Transverse colon (tissue), 4 donors: ENCODE measurements around the gene RTRAF. TPM values are rescaled to one million over a fixed set of nuclear protein-coding genes. Genes with fewer than 3 reads are reported as not detected.

Experiments
- DNase-seq: peaks from one replicate; pipeline ENCODE4 v3.0.0-alpha.2; 2019
- H3K27ac ChIP-seq, 4 donors: fragments of 200-600 bp; sonication (generic); 2 replicates each; pipeline ENCODE4 v1.5.1; 2016 to 2018; ENCODE audit warnings: inconsistent platforms in 4 of 4
- H3K27me3 ChIP-seq: fragments of 200-600 bp; sonication (generic); 2 replicates; pipeline ENCODE4 v1.5.1; 2017; ENCODE audit warnings: inconsistent platforms
- H3K36me3 ChIP-seq, 4 donors: fragments of 200-600 bp; sonication (generic); 2 replicates each; pipeline ENCODE4 v1.5.1; 2017 to 2019; ENCODE audit warnings: inconsistent platforms in 4 of 4
- H3K4me1 ChIP-seq, 4 donors: fragments of 200-600 bp; sonication (generic); 2 replicates each; pipeline ENCODE4 v1.5.1; 2017 to 2020; ENCODE audit warnings: inconsistent platforms in 4 of 4
- H3K4me3 ChIP-seq, 4 donors: fragments of 200-600 bp; sonication (generic); 1 replicate in 1 of 4; 2 replicates in 3 of 4; pipeline versions ENCODE4 v1.5.1 to v1.6.1; 2017 to 2019; ENCODE audit warnings: inconsistent platforms in 4 of 4
- H3K9me3 ChIP-seq, 2 donors: fragments of 200-600 bp; sonication (generic); 2 replicates each; pipeline ENCODE4 v1.5.1; 2017 to 2019; ENCODE audit warnings: inconsistent platforms in 2 of 2
- CTCF ChIP-seq, 5 experiments: fragments of 200-600 bp in 3 of 5; fragments of 450-650 bp in 2 of 5; sonication (generic) in 3 of 5; IDR thresholded peaks; 1 replicate in 2 of 5; 2 replicates in 3 of 5; pipeline ENCODE4 v1.5.1; 2016 to 2017; ENCODE audit warnings: antibody characterized with exemption in 5 of 5, inconsistent platforms in 3 of 5, mild to moderate bottlenecking in 2 of 5, moderate library complexity in 1 of 5
- EP300 ChIP-seq: sonication (generic); formaldehyde crosslinking; IDR thresholded peaks from one replicate; pipeline ENCODE4 v1.6.1; 2017; ENCODE audit warnings: antibody characterized with exemption, low read depth
- POLR2A ChIP-seq: fragments of 450-650 bp; IDR thresholded peaks from one replicate; pipeline ENCODE4 v1.6.1; 2016; ENCODE audit warnings: antibody characterized with exemption, mild to moderate bottlenecking, moderate library complexity
- POLR2AphosphoS5 ChIP-seq, 3 donors: sonication (generic); formaldehyde crosslinking; IDR thresholded peaks; one replicate each; pipeline ENCODE4 v1.6.1; 2016; ENCODE audit warnings: antibody characterized with exemption in 3 of 3
- WGBS, 2 donors: methylation state at CpG; one replicate each; pipeline ENCODE4 v1.1.5; 2018; ENCODE audit warnings: low coverage in 1 of 2; 5-methylcytosine and 5-hydroxymethylcytosine counted together
- in situ Hi-C, 4 donors: fragments of 200-750 bp; cut with MboI; loops; one replicate each; pipeline versions ENCODE4 v1.15.0 to v1.15.1; 2017; ENCODE audit warnings: low sequenced_read_pairs in 3 of 4, low pct_ligation_motif_present in 1 of 4, low pct_unique_long_range_greater_than_20kb in 1 of 4
- intact Hi-C: fragments of 100-400 bp; cut with DNase I; formaldehyde crosslinking; loops from one replicate; pipeline ENCODE4 v1.15.1; 2023; ENCODE audit warnings: low total_unique reads
- total RNA-seq, 4 donors: library from RNA; depleted of rRNA; stranded (reverse); fragments of >200 nt; gene quantifications; one replicate each; pipeline ENCODE4 v1.1.0, GENCODE V29; 2016

The RTRAF gene
- total RNA-seq, 4 donors from 2014 or later: 28.1 to 92.8 (median 51.5) TPM

DNA sequence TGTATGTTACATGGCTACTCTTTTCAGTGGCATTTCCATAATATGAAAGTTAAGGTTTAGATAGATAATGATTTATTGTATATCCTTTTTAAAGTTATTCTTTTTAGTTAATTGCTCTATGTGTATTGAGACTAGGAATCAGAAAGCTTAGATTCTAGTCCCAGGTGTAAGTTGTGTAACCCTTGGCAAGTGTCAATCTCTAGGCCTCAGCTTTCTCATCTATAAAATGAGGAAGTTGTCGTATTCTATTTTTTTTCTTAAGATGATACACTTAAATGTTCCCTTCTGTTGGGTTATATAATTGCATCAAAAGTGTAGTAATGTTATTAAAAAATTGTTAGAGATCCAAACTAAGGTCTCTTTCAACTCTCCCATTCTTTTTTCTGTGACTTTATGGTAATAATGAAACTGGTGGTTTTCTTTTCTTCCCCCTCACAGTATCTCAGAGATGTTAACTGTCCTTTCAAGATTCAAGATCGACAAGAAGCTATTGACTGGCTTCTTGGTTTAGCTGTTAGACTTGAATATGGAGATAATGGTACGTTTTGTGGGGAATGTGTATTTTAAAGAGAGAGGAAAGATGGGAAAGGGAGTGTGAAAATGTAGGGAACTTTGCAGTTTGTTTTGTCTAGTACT, 4.1 kb downstream of the RTRAF start:
- Histone ChIP-seq H3K36me3 (peaks cover 0 to 45% (median 18%) of the 10 kb centered on the region in 4 donors), H3K27ac (no peak overlapping the region), H3K4me3 (no peak overlapping the region), H3K9me3 (no peaks in the 10 kb centered on the region), H3K4me1 (peaks cover 8 to 26% (median 13%) of the 10 kb centered on the region in 4 donors), H3K27me3 (no peaks in the 10 kb centered on the region)
- intact Hi-C loops (no loop called here), in situ Hi-C loops (loop anchor here (5.0 to 25.0 kb wide), 5 partner anchors 139 to 706 kb away; partner anchors contain the start of gene PTGDR (in 1 of the 4))
- WGBS, 2 donors: 55 to 67% methylated on average over 3 of the region's 3 CpGs
- TF ChIP-seq POLR2AphosphoS5 (IDR thresholded peaks at IDR 0.05) (no peak), EP300 (no peak), POLR2A (no peak), CTCF (IDR thresholded peaks at IDR 0.05) (no peak)
- DNase-seq: no peak

DNA sequence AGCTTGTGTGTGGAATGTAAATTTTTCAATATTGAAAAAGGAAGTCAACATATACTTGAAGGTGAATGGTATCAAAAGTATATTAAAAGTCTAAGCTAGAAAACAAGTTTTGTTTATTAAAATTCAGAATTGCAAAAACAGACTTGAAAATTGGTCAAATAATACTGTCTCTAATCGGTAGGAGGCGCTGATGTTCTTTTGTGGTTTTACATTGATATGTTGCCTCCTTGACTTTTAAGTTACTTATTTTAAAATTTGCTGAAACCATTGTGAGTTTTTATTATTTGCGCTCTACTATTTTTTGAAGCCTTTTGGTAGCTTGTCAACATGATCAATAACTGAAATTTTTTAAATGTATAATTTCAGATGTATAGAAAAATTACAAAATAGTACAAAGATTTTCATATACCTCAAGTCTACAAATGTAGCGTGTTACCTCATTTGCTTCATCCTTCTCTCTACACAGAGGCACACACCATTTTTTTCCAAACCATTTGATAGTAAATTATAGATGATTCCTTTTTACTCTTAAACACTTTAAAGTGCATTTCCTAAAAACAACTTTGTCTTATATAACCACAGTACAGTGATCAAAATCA, 6.9 kb downstream of the RTRAF start:
- 30 to 51% methylated on average over 4 of the region's 4 CpGs for WGBS, 2 donors
- peaks cover 0 to 58% (median 17%) of the 10 kb centered on the region in 4 donors for H3K36me3 ChIP-seq
- intact Hi-C loops (loop anchor here (2.0 kb wide), 1 partner anchor 73 kb away; the partner anchor contains the start of gene NID2), in situ Hi-C loops (loop anchor here (5.0 to 25.0 kb wide), 5 partner anchors 136 to 709 kb away; partner anchors contain the start of gene PTGDR (in 1 of the 4))
- no peaks in the 10 kb centered on the region for H3K27me3 ChIP-seq
- H3K9me3 ChIP-seq: no peaks in the 10 kb centered on the region
- TF ChIP-seq POLR2A: no peak
- no peak for TF ChIP-seq EP300
- peak; percentile 77 to 85 (median 79) for TF ChIP-seq CTCF (IDR thresholded peaks at IDR 0.05)
- no peak overlapping the region for H3K4me3 ChIP-seq
- H3K4me1 ChIP-seq: peaks cover 0 to 8% (median 0%) of the 10 kb centered on the region in 4 donors
- H3K27ac ChIP-seq: no peak overlapping the region
- no peak for DNase-seq

DNA sequence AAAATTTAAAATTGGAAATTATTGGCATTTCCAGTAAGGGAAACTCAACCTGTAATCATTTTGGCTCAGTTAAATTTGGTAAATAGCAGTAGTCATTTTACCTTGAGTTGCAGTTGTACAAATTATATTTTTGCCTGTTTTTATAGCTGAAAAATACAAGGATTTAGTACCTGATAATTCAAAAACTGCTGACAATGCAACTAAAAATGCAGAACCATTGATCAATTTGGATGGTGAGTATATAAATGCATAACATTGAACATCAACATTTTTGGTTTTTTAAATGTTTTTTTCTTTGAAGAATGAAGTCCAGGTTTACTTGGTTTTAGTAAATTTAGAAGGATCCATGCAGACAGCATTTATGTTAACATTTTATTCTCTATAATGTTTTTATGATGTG, 9.0 kb downstream of the RTRAF start:
- in situ Hi-C loops: loop anchor here (5.0 to 25.0 kb wide), 5 partner anchors 134 to 711 kb away; partner anchors contain the start of gene PTGDR (in 1 of the 4)
- no peak overlapping the region for H3K4me3 ChIP-seq
- no peaks in the 10 kb centered on the region for H3K27me3 ChIP-seq
- DNase-seq: no peak
- H3K4me1 ChIP-seq: peaks cover 0 to 17% (median 10%) of the 10 kb centered on the region in 4 donors
- intact Hi-C loops: no loop called here
- peaks cover 0 to 60% (median 12%) of the 10 kb centered on the region in 4 donors for H3K36me3 ChIP-seq
- no peak overlapping the region for H3K27ac ChIP-seq
- H3K9me3 ChIP-seq: no peaks in the 10 kb centered on the region
- TF ChIP-seq POLR2AphosphoS5 (IDR thresholded peaks at IDR 0.05) (no peak), CTCF (IDR thresholded peaks at IDR 0.05) (no peak), POLR2A (no peak), EP300 (no peak)

DNA sequence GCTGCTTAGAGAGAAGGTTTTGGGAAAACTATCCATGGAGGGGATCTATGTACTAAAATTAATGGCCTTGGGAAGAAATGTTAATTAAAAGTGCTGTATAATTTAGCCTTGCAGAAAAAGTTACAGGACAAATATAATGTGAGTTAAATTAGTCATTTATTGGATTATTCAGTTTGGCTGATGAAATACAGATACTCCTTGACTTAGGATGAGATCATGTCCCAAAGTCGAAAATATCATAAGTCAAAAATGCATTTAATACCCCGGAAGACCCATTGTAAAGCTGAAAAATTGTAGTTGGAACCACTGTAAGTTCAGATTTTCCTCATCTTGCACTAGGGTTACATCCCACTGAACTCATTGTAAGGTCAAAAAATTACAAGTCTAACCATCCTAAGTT, 9.7 kb downstream of the RTRAF start:
- Histone ChIP-seq H3K27ac (no peak overlapping the region), H3K4me3 (no peak overlapping the region), H3K27me3 (no peaks in the 10 kb centered on the region), H3K4me1 (peaks cover 0 to 24% (median 13%) of the 10 kb centered on the region in 4 donors), H3K36me3 (peaks cover 0 to 61% (median 12%) of the 10 kb centered on the region in 4 donors), H3K9me3 (no peaks in the 10 kb centered on the region)
- in situ Hi-C loops: loop anchor here (5.0 to 25.0 kb wide), 5 partner anchors 133 to 712 kb away; partner anchors contain the start of gene PTGDR (in 1 of the 4)
- WGBS, 2 donors: 61 to 77% methylated on average over 2 of the region's 2 CpGs
- intact Hi-C loops: no loop called here
- TF ChIP-seq POLR2AphosphoS5 (IDR thresholded peaks at IDR 0.05) (no peak), CTCF (IDR thresholded peaks at IDR 0.05) (no peak), POLR2A (no peak), EP300 (no peak)
- no peak for DNase-seq
